Endothelial cell of umbilical vein (primary cell): Measurements from ENCODE around the gene C14orf132. TPM values are rescaled to one million over a fixed set of nuclear protein-coding genes. Genes with fewer than 3 reads are reported as not detected.

ENCODE experiments used
- BruUV-seq: library from RNA; stranded (reverse); fragments of 400-500 nt; replicated peaks from 2 replicates; lab custom pipeline; 2021; lab: Mats Ljungman, UMichigan
- CTCF ChIA-PET: fragments of 300-600, 350-600 bp; sonication (Branson Sonifier 250); formaldehyde crosslinking; loops from one replicate; lab custom pipeline; 2021; ENCODE audit warnings: antibody characterized with exemption, inconsistent platforms; lab: Charles Lee
- POLR2A ChIA-PET: fragments of 300-600, 350-600 bp; sonication (Branson Sonifier 250); formaldehyde crosslinking; loops from one replicate; lab custom pipeline; 2021; ENCODE audit warnings: antibody characterized with exemption, inconsistent platforms; lab: Charles Lee
- DNase-seq: peaks from one replicate; pipeline ENCODE4 v3.0.0-alpha.2; 2011; ENCODE audit warnings: low read depth, low spot score
- FAIRE-seq: peaks from 2 replicates; lab custom pipeline; 2011; peaks lifted over from hg19 to GRCh38; lab: Jason Lieb, UNC
- H2AFZ ChIP-seq: 2 replicates; pipeline ENCODE4 v1.6.0; 2012; ENCODE audit warnings: low read depth, low read length, control low read depth, inconsistent platforms
- H3K27ac ChIP-seq: 2 replicates; pipeline ENCODE4 v1.5.1; 2011; ENCODE audit warnings: low read depth, mild to moderate bottlenecking, control low read depth, low read length, moderate library complexity; ENCODE audit not compliant: insufficient read depth
- H3K27me3 ChIP-seq, 2 experiments: 2 replicates each; pipeline versions ENCODE4 v1.6.0 to v1.6.1; 2011; ENCODE audit warnings: low read length in 2 of 2, mixed read lengths in 1 of 2; ENCODE audit not compliant: control insufficient read depth in 2 of 2, insufficient read depth in 2 of 2
- H3K36me3 ChIP-seq, 2 experiments: 2 replicates in 1 of 2; 3 replicates in 1 of 2; pipeline ENCODE4 v1.5.1; 2011; ENCODE audit warnings: low read length in 2 of 2, mild to moderate bottlenecking in 1 of 2, moderate library complexity in 1 of 2; ENCODE audit not compliant: control insufficient read depth in 2 of 2, insufficient read depth in 2 of 2; ENCODE audit errors: extremely low read depth in 1 of 2
- H3K4me1 ChIP-seq: 3 replicates; pipeline ENCODE4 v1.5.1; 2011; ENCODE audit warnings: mild to moderate bottlenecking, low read length; ENCODE audit not compliant: control insufficient read depth, insufficient read depth; ENCODE audit errors: extremely low read depth
- H3K4me2 ChIP-seq: 2 replicates; pipeline ENCODE4 v1.6.1; 2011; ENCODE audit warnings: low read length, control low read depth, mixed read lengths; ENCODE audit not compliant: insufficient read depth
- H3K4me3 ChIP-seq, 3 experiments: fragments of 200-600 bp in 1 of 3; sonication (generic), shearing (Covaris generic) in 1 of 3; replicated peaks in 1 of 3; 2 replicates each; pipeline ENCODE4 v1.5.1; 2011 to 2016; ENCODE audit warnings: control low read depth in 3 of 3, low read length in 3 of 3, mild to moderate bottlenecking in 2 of 3, inconsistent platforms in 1 of 3, low read depth in 1 of 3, moderate library complexity in 1 of 3; ENCODE audit not compliant: insufficient read depth in 1 of 3
- H3K79me2 ChIP-seq: 2 replicates; pipeline ENCODE4 v1.6.0; 2012; ENCODE audit warnings: low read length, inconsistent platforms; ENCODE audit not compliant: control insufficient read depth, insufficient read depth
- H3K9ac ChIP-seq: replicated peaks from 2 replicates; pipeline ENCODE3; 2011; ENCODE audit warnings: low read length, control low read depth; ENCODE audit not compliant: insufficient read depth; ENCODE audit errors: extremely low read depth
- H3K9me1 ChIP-seq: replicated peaks from 3 replicates; pipeline ENCODE4 v1.6.0; 2011; ENCODE audit warnings: mild to moderate bottlenecking, low read length; ENCODE audit not compliant: control insufficient read depth, insufficient read depth; ENCODE audit errors: extremely low read depth
- H3K9me3 ChIP-seq: replicated peaks from 2 replicates; pipeline ENCODE4 v1.5.1; 2012; ENCODE audit warnings: low read length, inconsistent platforms; ENCODE audit not compliant: control insufficient read depth, insufficient read depth
- H4K20me1 ChIP-seq: replicated peaks from 2 replicates; pipeline ENCODE3; 2011; ENCODE audit warnings: mild to moderate bottlenecking, low read length; ENCODE audit not compliant: control insufficient read depth, insufficient read depth; ENCODE audit errors: extremely low read depth
- EZH2 ChIP-seq: IDR thresholded peaks from 2 replicates; pipeline ENCODE4 v1.6.1; 2012; ENCODE audit warnings: borderline replicate concordance, low read depth, mild to moderate bottlenecking, moderate library complexity, low read length, inconsistent platforms; ENCODE audit not compliant: severe bottlenecking
- FOS ChIP-seq: IDR thresholded peaks from 2 replicates; pipeline ENCODE4 v1.6.1; 2011; ENCODE audit warnings: mild to moderate bottlenecking, low read length, moderate library complexity, borderline replicate concordance; ENCODE audit not compliant: insufficient read depth
- GATA2 ChIP-seq: IDR thresholded peaks from 2 replicates; pipeline ENCODE4 v1.7.0; 2011; ENCODE audit warnings: low read depth, mild to moderate bottlenecking, moderate library complexity, mixed read lengths, low read length; ENCODE audit not compliant: insufficient read length, insufficient read depth
- JUN ChIP-seq: IDR thresholded peaks from 2 replicates; pipeline ENCODE4 v1.6.1; 2011; ENCODE audit warnings: borderline replicate concordance, low read depth; ENCODE audit not compliant: insufficient read length, insufficient read depth
- MYC ChIP-seq: IDR thresholded peaks from one replicate; pipeline ENCODE4 v1.6.1; 2011; ENCODE audit warnings: mild to moderate bottlenecking, low read depth, low read length
- POLR2A ChIP-seq: IDR thresholded peaks from 2 replicates; pipeline ENCODE4 v1.6.1; 2012; ENCODE audit warnings: low read depth, mild to moderate bottlenecking, control low read depth, low read length
- POLR2AphosphoS5 ChIP-seq: IDR thresholded peaks from 2 replicates; pipeline ENCODE4 v1.6.1; 2012; ENCODE audit warnings: low read depth, mild to moderate bottlenecking, control low read depth, low read length, moderate library complexity; ENCODE audit not compliant: insufficient read depth
- dilution Hi-C: fragments of 300-500 bp; cut with MboI; formaldehyde crosslinking; loops from one replicate; pipeline ENCODE4 v1.15.0; 2019; ENCODE audit warnings: low sequenced_read_pairs; ENCODE audit not compliant: extremely low pct_ligation_motif_present
- intact Hi-C: fragments of 100-400 bp; cut with micrococcal nuclease; formaldehyde crosslinking; loops from one replicate; pipeline ENCODE4 v1.10.0; 2022
- polyA plus RNA-seq, 4 experiments: library from polyadenylated mRNA; depleted of rRNA in 3 of 4; stranded (reverse) in 3 of 4; unstranded in 1 of 4; fragments of >200 nt; gene quantifications; 2 replicates each; pipeline versions ENCODE4 v1.2.1 to v1.2.3, GENCODE V29; 2011 to 2012; ENCODE audit warnings: missing spikeins in 1 of 4
- total RNA-seq: library from RNA; stranded (reverse); gene quantifications from 2 replicates; pipeline ENCODE4 v1.2.3, GENCODE V29; 2021
- TF ChIP-seq, protein P1 (sequence below), 2 donors: IDR thresholded peaks; 1 replicate in 1 of 2; 2 replicates in 1 of 2; pipeline ENCODE4 v1.5.1; 2011; ENCODE audit warnings: low read length in 2 of 2, mild to moderate bottlenecking in 2 of 2, moderate library complexity in 2 of 2, control low read depth in 1 of 2, inconsistent platforms in 1 of 2, low read depth in 1 of 2; ENCODE audit not compliant: insufficient read depth in 1 of 2; ENCODE audit errors: extremely low read depth in 1 of 2
- TF ChIP-seq, protein P2 (sequence below): IDR thresholded peaks from 2 replicates; pipeline ENCODE4 v1.6.1; 2011; ENCODE audit not compliant: insufficient read depth, insufficient read length

Gene C14orf132
- total and polyA plus RNA-seq, 2 donors (not counting 3 experiments of a cell fraction or from before 2014, with no cell fraction given): 3.2 to 7.6 TPM

DNA sequence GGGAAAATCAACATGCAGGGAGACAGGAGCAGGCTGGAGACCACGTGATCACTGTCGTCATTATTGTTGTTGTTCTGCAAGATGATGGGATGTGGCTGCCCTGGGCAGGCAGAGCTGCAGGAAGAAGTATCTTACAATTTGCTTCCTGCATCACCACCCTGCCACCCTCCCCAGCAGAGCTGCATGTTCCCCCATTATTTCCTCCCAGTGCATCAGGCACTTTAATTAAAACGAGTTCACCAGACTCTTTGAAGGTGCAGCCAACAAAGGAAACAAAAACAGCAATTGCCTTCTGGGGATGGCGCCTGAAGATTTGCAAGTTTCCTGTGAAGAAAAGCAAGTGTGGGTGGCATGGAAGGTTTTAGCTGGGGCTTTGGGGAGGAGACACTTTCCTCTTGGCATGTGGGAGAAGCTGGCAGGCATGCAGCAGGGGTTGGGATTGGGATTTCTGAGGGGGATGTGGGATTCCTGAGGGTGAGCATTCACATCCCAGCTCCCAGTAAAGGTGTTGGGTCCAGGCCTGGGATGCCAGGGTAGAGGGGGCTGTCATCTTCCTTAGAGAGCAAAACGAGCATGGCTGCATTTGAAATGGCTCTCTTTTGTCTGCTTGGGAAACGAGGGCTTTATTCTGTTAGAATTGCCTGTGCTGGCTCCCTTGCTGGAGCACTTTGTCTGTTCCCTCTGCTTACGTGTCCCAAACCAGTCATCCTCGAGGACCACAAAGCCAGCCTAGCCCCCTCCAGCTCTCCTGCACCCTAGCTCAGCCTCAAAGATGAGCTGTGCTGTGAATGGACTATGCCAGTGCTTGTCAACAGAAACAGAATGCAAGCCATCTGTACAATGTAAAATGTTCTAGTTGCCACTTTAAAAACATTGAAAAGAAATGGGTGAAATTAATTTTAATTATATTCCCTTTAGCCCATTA, 11.5 kb upstream of the C14orf132 start:
- CTCF ChIA-PET: no interaction called here
- dilution Hi-C loops: no loop called here
- DNase-seq: no peak

DNA sequence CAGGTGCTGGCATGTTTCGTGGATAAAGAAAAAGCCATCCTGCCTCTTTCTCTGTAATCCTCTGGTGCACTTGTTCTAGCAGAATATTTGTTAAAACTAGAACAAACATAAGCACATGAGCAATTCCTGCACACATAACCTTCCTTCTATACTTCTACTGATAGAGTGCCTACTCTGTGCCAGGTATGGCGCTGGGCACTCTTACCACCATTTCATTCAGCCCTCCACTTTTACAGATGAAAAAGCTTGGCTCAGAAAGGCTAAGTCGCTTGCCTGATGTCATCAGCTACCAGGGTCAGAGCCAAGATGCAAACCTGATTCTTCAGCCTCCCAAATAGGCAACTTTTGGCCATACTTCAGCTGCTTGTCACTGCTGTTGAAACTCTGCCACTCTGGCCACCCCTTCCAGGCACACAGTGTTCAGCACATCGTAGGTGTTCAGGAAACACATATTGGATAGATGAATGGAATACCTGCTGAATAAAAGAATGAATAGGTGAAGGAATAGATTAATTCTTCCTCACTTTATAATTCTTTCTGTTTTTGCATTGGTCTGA, 10.0 kb upstream of the C14orf132 start:
- Histone ChIP-seq H3K9me3 (no peaks in the 10 kb centered on the region), H3K27me3 (no peaks in the 10 kb centered on the region), H2AFZ (no peak overlapping the region), H3K9me1 (no peaks in the 10 kb centered on the region), H3K79me2 (no peaks in the 10 kb centered on the region), H3K4me3 (no peak overlapping the region), H3K27ac (no peak overlapping the region), H3K36me3 (no peaks in the 10 kb centered on the region), H4K20me1 (no peaks in the 10 kb centered on the region), H3K4me2 (no peak overlapping the region), H3K9ac (no peak overlapping the region), H3K4me1 (no peaks in the 10 kb centered on the region)
- FAIRE-seq (no peak), DNase-seq (no peak)
- POLR2A ChIA-PET: no interaction called here
- CTCF ChIA-PET: no interaction called here
- no TSS peak for BruUV-seq
- intact Hi-C loops (no loop called here), dilution Hi-C loops (no loop called here)
- TF ChIP-seq MYC: no peak
- TF ChIP-seq EZH2: no peak
- TF ChIP-seq POLR2AphosphoS5: no peak
- no peak for TF ChIP-seq FOS
- TF ChIP-seq, protein P1, sequence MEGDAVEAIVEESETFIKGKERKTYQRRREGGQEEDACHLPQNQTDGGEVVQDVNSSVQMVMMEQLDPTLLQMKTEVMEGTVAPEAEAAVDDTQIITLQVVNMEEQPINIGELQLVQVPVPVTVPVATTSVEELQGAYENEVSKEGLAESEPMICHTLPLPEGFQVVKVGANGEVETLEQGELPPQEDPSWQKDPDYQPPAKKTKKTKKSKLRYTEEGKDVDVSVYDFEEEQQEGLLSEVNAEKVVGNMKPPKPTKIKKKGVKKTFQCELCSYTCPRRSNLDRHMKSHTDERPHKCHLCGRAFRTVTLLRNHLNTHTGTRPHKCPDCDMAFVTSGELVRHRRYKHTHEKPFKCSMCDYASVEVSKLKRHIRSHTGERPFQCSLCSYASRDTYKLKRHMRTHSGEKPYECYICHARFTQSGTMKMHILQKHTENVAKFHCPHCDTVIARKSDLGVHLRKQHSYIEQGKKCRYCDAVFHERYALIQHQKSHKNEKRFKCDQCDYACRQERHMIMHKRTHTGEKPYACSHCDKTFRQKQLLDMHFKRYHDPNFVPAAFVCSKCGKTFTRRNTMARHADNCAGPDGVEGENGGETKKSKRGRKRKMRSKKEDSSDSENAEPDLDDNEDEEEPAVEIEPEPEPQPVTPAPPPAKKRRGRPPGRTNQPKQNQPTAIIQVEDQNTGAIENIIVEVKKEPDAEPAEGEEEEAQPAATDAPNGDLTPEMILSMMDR (IDR thresholded peaks at IDR 0.05; ENCODE audit: extremely low read depth in 1 of 2, insufficient read depth in 1 of 2, low read depth in 1 of 2, low read length in 2 of 2): no peak
- TF ChIP-seq JUN: no peak
- TF ChIP-seq POLR2A: no peak
- TF ChIP-seq, protein P2, sequence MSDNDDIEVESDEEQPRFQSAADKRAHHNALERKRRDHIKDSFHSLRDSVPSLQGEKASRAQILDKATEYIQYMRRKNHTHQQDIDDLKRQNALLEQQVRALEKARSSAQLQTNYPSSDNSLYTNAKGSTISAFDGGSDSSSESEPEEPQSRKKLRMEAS: no peak
- TF ChIP-seq GATA2: no peak

More for the DNA sequence above, 11.5 kb upstream of the C14orf132 start:
- intact Hi-C loops: no loop called here
- BruUV-seq: no TSS peak
- no peaks in the 10 kb centered on the region for H3K27me3 ChIP-seq
- no peak overlapping the region for H2AFZ ChIP-seq
- no peak for FAIRE-seq
- no peak overlapping the region for H3K4me3 ChIP-seq
- no peaks in the 10 kb centered on the region for H4K20me1 ChIP-seq
- no peak overlapping the region for H3K27ac ChIP-seq
- no peak overlapping the region for H3K4me2 ChIP-seq
- no peak overlapping the region for H3K9ac ChIP-seq
- H3K9me3 ChIP-seq: no peaks in the 10 kb centered on the region
- H3K36me3 ChIP-seq: no peaks in the 10 kb centered on the region
- H3K79me2 ChIP-seq: no peaks in the 10 kb centered on the region
- POLR2A ChIA-PET: no interaction called here
- no peaks in the 10 kb centered on the region for H3K9me1 ChIP-seq
- no peaks in the 10 kb centered on the region for H3K4me1 ChIP-seq
- no peak for TF ChIP-seq POLR2A
- TF ChIP-seq, protein P2: no peak
- no peak for TF ChIP-seq JUN
- no peak for TF ChIP-seq POLR2AphosphoS5
